H9 (cell line): ENCODE results near the gene DERA. TPM values are rescaled to one million over a fixed set of nuclear protein-coding genes. Genes with fewer than 3 reads are reported as not detected.

Experiments
- DNase-seq: peaks from one replicate; pipeline ENCODE4 v3.0.0-alpha.2; 2017
- H2AFZ ChIP-seq: one replicate; pipeline ENCODE4 v1.6.1; 2013; ENCODE audit warnings: mild to moderate bottlenecking, low read length, control low read depth, moderate library complexity
- H2AK5ac ChIP-seq: 2 replicates; pipeline ENCODE4 v1.6.1; 2013; ENCODE audit warnings: low read length, control low read depth, mixed read lengths; ENCODE audit not compliant: insufficient read length
- H2BK120ac ChIP-seq: one replicate; pipeline ENCODE4 v1.6.1; 2013; ENCODE audit warnings: low read depth, mild to moderate bottlenecking, low read length, control low read depth, inconsistent platforms; ENCODE audit not compliant: poor library complexity, severe bottlenecking
- H2BK12ac ChIP-seq: 2 replicates; pipeline ENCODE4 v1.6.1; 2013; ENCODE audit warnings: low read length, control low read depth, mixed read lengths, low read depth; ENCODE audit not compliant: insufficient read length
- H2BK15ac ChIP-seq: 2 replicates; pipeline ENCODE4 v1.6.1; 2013; ENCODE audit warnings: low read depth, low read length, control low read depth
- H2BK20ac ChIP-seq: one replicate; pipeline ENCODE4 v1.6.1; 2013; ENCODE audit warnings: low read depth, mild to moderate bottlenecking, low read length, control low read depth, inconsistent platforms; ENCODE audit not compliant: poor library complexity, severe bottlenecking
- H2BK5ac ChIP-seq: 2 replicates; pipeline ENCODE4 v1.6.1; 2013; ENCODE audit warnings: low read length, control low read depth, mixed read lengths; ENCODE audit not compliant: insufficient read length
- H3K14ac ChIP-seq: 2 replicates; pipeline ENCODE4 v1.6.1; 2013; ENCODE audit warnings: low read length, control low read depth; ENCODE audit not compliant: insufficient read depth
- H3K18ac ChIP-seq: 2 replicates; pipeline ENCODE4 v1.6.1; 2013; ENCODE audit warnings: low read depth, mild to moderate bottlenecking, mixed read lengths, low read length, control low read depth; ENCODE audit not compliant: insufficient read length
- H3K23ac ChIP-seq: 2 replicates; pipeline ENCODE4 v1.6.1; 2013; ENCODE audit warnings: low read length, control low read depth, mixed read lengths, low read depth; ENCODE audit not compliant: insufficient read length
- H3K23me2 ChIP-seq: 2 replicates; pipeline ENCODE4 v1.6.1; 2013; ENCODE audit warnings: low read depth, mild to moderate bottlenecking, mixed read lengths, low read length, control low read depth; ENCODE audit not compliant: insufficient read length, poor library complexity, severe bottlenecking
- H3K27ac ChIP-seq: 2 replicates; pipeline ENCODE4 v1.5.1; 2013; ENCODE audit warnings: low read length, control low read depth, mixed read lengths, low read depth; ENCODE audit not compliant: insufficient read length
- H3K27me3 ChIP-seq: 2 replicates; pipeline ENCODE4 v1.6.1; 2013; ENCODE audit warnings: low read length, control low read depth, inconsistent platforms; ENCODE audit not compliant: insufficient read depth
- H3K4ac ChIP-seq: 2 replicates; pipeline ENCODE4 v1.6.1; 2013; ENCODE audit warnings: low read depth, mild to moderate bottlenecking, control low read depth, inconsistent platforms, low read length, moderate library complexity
- H3K4me1 ChIP-seq: 2 replicates; pipeline ENCODE4 v1.6.1; 2013; ENCODE audit warnings: low read length, control low read depth, inconsistent platforms; ENCODE audit not compliant: insufficient read depth
- H3K4me2 ChIP-seq: 2 replicates; pipeline ENCODE4 v1.6.1; 2013; ENCODE audit warnings: low read length, control low read depth, mixed read lengths; ENCODE audit not compliant: insufficient read length, insufficient read depth
- H3K56ac ChIP-seq: 2 replicates; pipeline ENCODE4 v1.6.1; 2013; ENCODE audit warnings: low read depth, mild to moderate bottlenecking, mixed read lengths, low read length, control low read depth; ENCODE audit not compliant: insufficient read length
- H3K79me1 ChIP-seq: 2 replicates; pipeline ENCODE4 v1.6.1; 2013; ENCODE audit warnings: low read depth, mild to moderate bottlenecking, moderate library complexity, low read length, control low read depth, inconsistent platforms; ENCODE audit not compliant: insufficient read depth, poor library complexity, severe bottlenecking
- H3K79me2 ChIP-seq: 2 replicates; pipeline ENCODE4 v1.6.1; 2013; ENCODE audit warnings: low read length, control low read depth, inconsistent platforms; ENCODE audit not compliant: insufficient read depth
- H3K9ac ChIP-seq: 2 replicates; pipeline ENCODE4 v1.6.1; 2013; ENCODE audit warnings: low read length, control low read depth, mixed read lengths; ENCODE audit not compliant: insufficient read length; ENCODE audit errors: extremely low read depth
- H3K9me3 ChIP-seq: one replicate; pipeline ENCODE4 v1.6.1; 2013; ENCODE audit warnings: low read depth, low read length, inconsistent platforms; ENCODE audit not compliant: control insufficient read depth
- H3T11ph ChIP-seq: one replicate; pipeline ENCODE4 v1.6.1; 2013; ENCODE audit warnings: mild to moderate bottlenecking, low read length, control low read depth, inconsistent platforms
- H4K20me1 ChIP-seq: one replicate; pipeline ENCODE4 v1.6.1; 2013; ENCODE audit not compliant: control insufficient read depth, insufficient read length, insufficient read depth
- H4K5ac ChIP-seq: 2 replicates; pipeline ENCODE4 v1.6.1; 2013; ENCODE audit warnings: low read depth, mild to moderate bottlenecking, mixed read lengths, low read length, control low read depth; ENCODE audit not compliant: insufficient read length
- H4K8ac ChIP-seq: replicated peaks from 2 replicates; pipeline ENCODE4 v1.6.1; 2013; ENCODE audit warnings: low read length, control low read depth, mixed read lengths, low read depth; ENCODE audit not compliant: insufficient read length
- H4K91ac ChIP-seq: 2 replicates; pipeline ENCODE4 v1.6.1; 2013; ENCODE audit warnings: low read depth, mild to moderate bottlenecking, moderate library complexity, mixed read lengths, low read length, control low read depth; ENCODE audit not compliant: insufficient read length
- H3K27ac Mint-ChIP-seq, 3 experiments: 2 replicates in 2 of 3; 3 replicates in 1 of 3; pipeline ENCODE4 v1.8.0; 2020 to 2021; ENCODE audit warnings: mixed read lengths in 3 of 3, mild to moderate bottlenecking in 1 of 3, moderate library complexity in 1 of 3
- H3K27me3 Mint-ChIP-seq: 2 replicates; pipeline ENCODE4 v1.8.0; 2021; ENCODE audit warnings: low read depth, mild to moderate bottlenecking, moderate library complexity, mixed read lengths
- H3K36me3 Mint-ChIP-seq, 3 experiments: 2 replicates in 2 of 3; 3 replicates in 1 of 3; pipeline ENCODE4 v1.8.0; 2020 to 2021; ENCODE audit warnings: low read depth in 3 of 3, mixed read lengths in 3 of 3; ENCODE audit not compliant: insufficient read depth in 1 of 3
- H3K4me1 Mint-ChIP-seq, 2 experiments: 2 replicates each; pipeline ENCODE4 v1.8.0; 2020; ENCODE audit warnings: mixed read lengths in 2 of 2
- H3K4me3 Mint-ChIP-seq, 2 experiments: 2 replicates in 1 of 2; 3 replicates in 1 of 2; pipeline ENCODE4 v1.8.0; 2020 to 2021; ENCODE audit warnings: mild to moderate bottlenecking in 2 of 2, mixed read lengths in 2 of 2, moderate library complexity in 1 of 2
- H3K9me3 Mint-ChIP-seq, 2 experiments: 2 replicates in 1 of 2; 3 replicates in 1 of 2; pipeline ENCODE4 v1.8.0; 2020; ENCODE audit warnings: mild to moderate bottlenecking in 2 of 2, mixed read lengths in 2 of 2, moderate library complexity in 1 of 2
- WGBS: extraction: QIAGEN DNeasy Blood & Tissue Kit; methylation state at CpG from one replicate; pipeline ENCODE4 v1.1.7; 2013; ENCODE audit warnings: missing lambda C conversion rate, low lambda C conversion rate, mixed read lengths; ENCODE audit not compliant: insufficient read length; ENCODE audit errors: extremely low coverage; 5-methylcytosine and 5-hydroxymethylcytosine counted together
- total RNA-seq: library from RNA; stranded (reverse); gene quantifications from 2 replicates; pipeline ENCODE4 v1.2.1, GENCODE V29; 2021
- TF ChIP-seq, protein P1 (sequence below): fragments of 200-600 bp; sonication (generic); conservative IDR thresholded peaks from 3 replicates; pipeline ENCODE4 v1.8.0; 2021; ENCODE audit warnings: antibody characterized with exemption, mild to moderate bottlenecking

The DERA gene
- total RNA-seq, 1 experiment from 2014 or later = 20.9 TPM

DNA sequence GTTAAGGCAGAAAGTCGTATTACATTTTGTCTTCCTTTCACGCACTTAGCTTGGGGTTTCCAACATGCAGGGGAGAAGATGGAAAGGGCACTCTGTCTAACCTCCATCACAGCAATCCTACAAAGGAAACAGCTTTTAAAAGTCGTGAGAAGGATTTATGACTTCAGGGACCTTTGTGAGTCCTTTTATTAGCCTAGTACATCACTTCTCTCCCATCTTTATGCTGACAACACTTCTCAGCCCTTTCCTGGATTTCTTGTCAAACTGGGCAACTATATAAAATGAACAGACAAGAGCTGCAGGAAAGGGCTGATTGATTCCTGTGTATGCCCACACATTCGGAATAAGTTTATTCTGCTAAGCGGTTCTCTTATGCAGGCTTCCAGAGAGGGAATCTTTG is 159.0 kb downstream of the DERA start:
- H2BK15ac ChIP-seq = no peak overlapping the region

More for the DNA sequence above, 159.0 kb downstream of the DERA start:
- Histone ChIP-seq H4K5ac (no peak overlapping the region), H2BK120ac (no peak overlapping the region), H3K23ac (no peak overlapping the region), H3K27me3 (no peaks in the 10 kb centered on the region), H4K20me1 (no peaks in the 10 kb centered on the region), H3K4ac (no peak overlapping the region), H2BK12ac (no peak overlapping the region), H3K18ac (no peak overlapping the region), H3K79me1 (no peaks in the 10 kb centered on the region), H3K9me3 (no peaks in the 10 kb centered on the region), H2BK5ac (no peak overlapping the region), H2AK5ac (no peak overlapping the region), H3K23me2 (no peaks in the 10 kb centered on the region), H3T11ph (no peak overlapping the region), H3K4me1 (no peaks in the 10 kb centered on the region), H3K56ac (no peak overlapping the region), H4K8ac (no peak overlapping the region), H3K79me2 (no peaks in the 10 kb centered on the region), H3K9ac (no peak overlapping the region), H2AFZ (no peak overlapping the region), H3K27ac (no peak overlapping the region), H2BK20ac (no peak overlapping the region), H3K4me2 (no peak overlapping the region), H4K91ac (no peak overlapping the region), H3K14ac (no peak overlapping the region)
- Mint-ChIP-seq H3K4me1 (no peaks in the 10 kb centered on the region), H3K36me3 (no peaks in the 10 kb centered on the region), H3K4me3 (no peak overlapping the region), H3K27me3 (no peaks in the 10 kb centered on the region), H3K9me3 (no peaks in the 10 kb centered on the region), H3K27ac (no peak overlapping the region)
- TF ChIP-seq, protein P1, sequence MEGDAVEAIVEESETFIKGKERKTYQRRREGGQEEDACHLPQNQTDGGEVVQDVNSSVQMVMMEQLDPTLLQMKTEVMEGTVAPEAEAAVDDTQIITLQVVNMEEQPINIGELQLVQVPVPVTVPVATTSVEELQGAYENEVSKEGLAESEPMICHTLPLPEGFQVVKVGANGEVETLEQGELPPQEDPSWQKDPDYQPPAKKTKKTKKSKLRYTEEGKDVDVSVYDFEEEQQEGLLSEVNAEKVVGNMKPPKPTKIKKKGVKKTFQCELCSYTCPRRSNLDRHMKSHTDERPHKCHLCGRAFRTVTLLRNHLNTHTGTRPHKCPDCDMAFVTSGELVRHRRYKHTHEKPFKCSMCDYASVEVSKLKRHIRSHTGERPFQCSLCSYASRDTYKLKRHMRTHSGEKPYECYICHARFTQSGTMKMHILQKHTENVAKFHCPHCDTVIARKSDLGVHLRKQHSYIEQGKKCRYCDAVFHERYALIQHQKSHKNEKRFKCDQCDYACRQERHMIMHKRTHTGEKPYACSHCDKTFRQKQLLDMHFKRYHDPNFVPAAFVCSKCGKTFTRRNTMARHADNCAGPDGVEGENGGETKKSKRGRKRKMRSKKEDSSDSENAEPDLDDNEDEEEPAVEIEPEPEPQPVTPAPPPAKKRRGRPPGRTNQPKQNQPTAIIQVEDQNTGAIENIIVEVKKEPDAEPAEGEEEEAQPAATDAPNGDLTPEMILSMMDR = no peak
- WGBS = no CpG with 5 or more reads among the region's 5 CpGs
- no peak for DNase-seq
